Uterus (tissue), 4 donors: Measurements from ENCODE around the gene ZNF208. TPM values are rescaled to one million over a fixed set of nuclear protein-coding genes. Genes with fewer than 3 reads are reported as not detected.

Experiments
- DNase-seq, 2 donors: peaks; one replicate each; pipeline ENCODE4 v3.0.0-alpha.2; 2019 to 2020
- H3K27ac ChIP-seq, 2 donors: fragments of 200-600 bp; sonication (generic); 1 replicate in 1 of 2; 2 replicates in 1 of 2; pipeline ENCODE4 v1.5.1; 2016 to 2018
- H3K27me3 ChIP-seq, 2 donors: fragments of 200-600 bp; sonication (generic); one replicate each; pipeline ENCODE4 v1.5.1; 2018 to 2019; ENCODE audit warnings: control low read depth in 1 of 2
- H3K36me3 ChIP-seq, 2 donors: fragments of 200-600 bp; sonication (generic); one replicate each; pipeline ENCODE4 v1.5.1; 2019; ENCODE audit warnings: control low read depth in 1 of 2
- H3K4me1 ChIP-seq, 2 donors: fragments of 200-600 bp; sonication (generic); one replicate each; pipeline ENCODE4 v1.5.1; 2018 to 2019; ENCODE audit warnings: control low read depth in 1 of 2
- H3K4me3 ChIP-seq, 2 donors: fragments of 200-600 bp; sonication (generic); 1 replicate in 1 of 2; 2 replicates in 1 of 2; pipeline ENCODE4 v1.5.1; 2018 to 2019; ENCODE audit warnings: mild to moderate bottlenecking in 1 of 2
- H3K9me3 ChIP-seq, 2 donors: fragments of 200-600 bp; sonication (generic); one replicate each; pipeline ENCODE4 v1.5.1; 2019; ENCODE audit warnings: control low read depth in 1 of 2
- POLR2A ChIP-seq, 2 donors: fragments of 450-650 bp; IDR thresholded peaks; one replicate each; pipeline ENCODE4 v1.6.1; 2016; ENCODE audit warnings: antibody characterized with exemption in 2 of 2, mild to moderate bottlenecking in 1 of 2, moderate library complexity in 1 of 2
- intact Hi-C: fragments of 100-400 bp; cut with DNase I; formaldehyde crosslinking; loops from one replicate; pipeline ENCODE4 v1.15.1; 2023; ENCODE audit warnings: low total_unique reads
- total RNA-seq, 4 donors: library from RNA; depleted of rRNA in 3 of 4; stranded (reverse); fragments of >200 nt in 3 of 4; gene quantifications; one replicate each; pipeline versions ENCODE4 v1.1.0 to v1.2.4, GENCODE V29; 2014 to 2023
- TF ChIP-seq, protein P1 (sequence below), 4 experiments: fragments of 200-600 bp in 2 of 4; fragments of 450-650 bp in 2 of 4; sonication (generic) in 2 of 4; IDR thresholded peaks; one replicate each; pipeline ENCODE4 v1.5.1; 2016 to 2019; ENCODE audit warnings: antibody characterized with exemption in 4 of 4, mild to moderate bottlenecking in 2 of 4, moderate library complexity in 1 of 4
- donor health status: DM: yes; HTN: yes; CAD: no.

Gene ZNF208
- total RNA-seq, 4 donors from 2014 or later: 2.3 to 49.6 (median 13.4) TPM

DNA sequence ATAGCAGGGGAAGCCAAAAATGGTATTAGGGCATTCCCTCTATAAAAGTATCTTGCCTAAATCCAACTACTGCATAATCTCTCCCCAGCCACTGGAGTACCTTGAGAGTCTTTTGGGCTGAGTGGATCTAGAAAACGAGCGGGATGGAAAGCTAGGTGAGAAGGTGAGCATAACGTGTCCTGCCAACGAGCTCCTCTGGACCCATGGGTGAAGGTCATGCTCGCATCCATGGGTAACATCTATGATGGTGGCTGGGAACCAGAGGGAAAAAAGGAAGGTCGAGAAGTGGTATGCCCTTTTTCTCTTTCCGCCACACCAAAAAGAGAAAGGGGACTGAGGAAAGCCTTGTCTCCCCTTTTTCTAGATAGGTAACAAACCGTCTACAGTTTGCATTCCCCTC lies 63.0 kb downstream of the ZNF208 start:
- H3K4me1 ChIP-seq: no peaks in the 10 kb centered on the region
- no peak for DNase-seq
- intact Hi-C loops: no loop called here
- H3K9me3 ChIP-seq: peaks cover 0 to 45% of the 10 kb centered on the region in 2 donors
- no peak for TF ChIP-seq POLR2A (IDR thresholded peaks at IDR 0.05)
- TF ChIP-seq, protein P1, sequence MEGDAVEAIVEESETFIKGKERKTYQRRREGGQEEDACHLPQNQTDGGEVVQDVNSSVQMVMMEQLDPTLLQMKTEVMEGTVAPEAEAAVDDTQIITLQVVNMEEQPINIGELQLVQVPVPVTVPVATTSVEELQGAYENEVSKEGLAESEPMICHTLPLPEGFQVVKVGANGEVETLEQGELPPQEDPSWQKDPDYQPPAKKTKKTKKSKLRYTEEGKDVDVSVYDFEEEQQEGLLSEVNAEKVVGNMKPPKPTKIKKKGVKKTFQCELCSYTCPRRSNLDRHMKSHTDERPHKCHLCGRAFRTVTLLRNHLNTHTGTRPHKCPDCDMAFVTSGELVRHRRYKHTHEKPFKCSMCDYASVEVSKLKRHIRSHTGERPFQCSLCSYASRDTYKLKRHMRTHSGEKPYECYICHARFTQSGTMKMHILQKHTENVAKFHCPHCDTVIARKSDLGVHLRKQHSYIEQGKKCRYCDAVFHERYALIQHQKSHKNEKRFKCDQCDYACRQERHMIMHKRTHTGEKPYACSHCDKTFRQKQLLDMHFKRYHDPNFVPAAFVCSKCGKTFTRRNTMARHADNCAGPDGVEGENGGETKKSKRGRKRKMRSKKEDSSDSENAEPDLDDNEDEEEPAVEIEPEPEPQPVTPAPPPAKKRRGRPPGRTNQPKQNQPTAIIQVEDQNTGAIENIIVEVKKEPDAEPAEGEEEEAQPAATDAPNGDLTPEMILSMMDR (IDR thresholded peaks at IDR 0.05): no peak
- H3K27me3 ChIP-seq: no peaks in the 10 kb centered on the region
- no peak overlapping the region for H3K27ac ChIP-seq
- no peak overlapping the region for H3K4me3 ChIP-seq
- H3K36me3 ChIP-seq: no peaks in the 10 kb centered on the region

DNA sequence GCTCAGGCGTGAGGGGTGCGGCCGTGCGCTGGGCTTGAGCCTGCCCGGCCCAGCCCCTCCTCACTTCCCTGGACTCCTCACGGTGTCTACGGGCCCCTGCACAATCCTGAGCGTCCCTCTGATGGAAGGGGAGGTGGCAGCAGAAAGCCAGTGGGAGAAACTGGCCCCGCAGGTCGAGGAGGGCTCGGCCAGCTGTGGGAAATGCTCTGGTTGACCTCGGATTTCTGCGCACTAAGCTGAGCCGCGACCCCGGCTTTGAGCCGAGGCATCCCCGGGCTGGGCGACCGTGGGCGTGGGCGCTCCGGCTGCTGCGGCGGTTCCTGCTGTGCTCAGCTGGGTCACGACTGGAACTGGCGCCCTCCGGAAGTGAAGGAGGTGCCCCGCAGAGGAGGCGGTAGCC lies 70.1 kb downstream of the ZNF208 start:
- no peak for DNase-seq
- H3K27ac ChIP-seq: no peak overlapping the region
- no peaks in the 10 kb centered on the region for H3K4me1 ChIP-seq
- peaks cover 0 to 15% of the 10 kb centered on the region in 2 donors for H3K9me3 ChIP-seq
- intact Hi-C loops: no loop called here
- H3K27me3 ChIP-seq: no peaks in the 10 kb centered on the region
- no peaks in the 10 kb centered on the region for H3K36me3 ChIP-seq
- no peak for TF ChIP-seq POLR2A (IDR thresholded peaks at IDR 0.05)
- TF ChIP-seq, protein P1 (IDR thresholded peaks at IDR 0.05): no peak
- H3K4me3 ChIP-seq: no peak overlapping the region

DNA sequence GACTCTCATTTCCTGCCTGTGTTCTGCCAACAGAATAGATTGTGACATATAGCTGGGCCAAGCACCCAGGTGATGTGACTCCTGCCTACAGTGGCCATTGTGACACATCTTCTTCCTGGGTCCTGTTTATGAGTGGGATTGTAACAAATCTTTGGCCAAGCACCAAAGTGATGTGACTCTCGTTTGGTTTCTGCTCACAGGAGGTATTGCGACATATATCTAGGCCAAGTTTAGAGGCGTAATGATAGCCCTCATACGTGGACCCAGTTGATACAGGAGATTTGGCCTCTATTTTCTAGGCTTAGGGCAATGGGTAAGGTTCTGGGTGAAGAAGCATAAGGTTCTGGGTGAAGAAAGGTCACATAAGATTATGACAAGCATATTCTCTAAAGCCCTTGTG lies 76.2 kb downstream of the ZNF208 start:
- no peak overlapping the region for H3K4me3 ChIP-seq
- H3K36me3 ChIP-seq: no peaks in the 10 kb centered on the region
- H3K27ac ChIP-seq: no peak overlapping the region
- no peaks in the 10 kb centered on the region for H3K4me1 ChIP-seq
- intact Hi-C loops: no loop called here
- H3K27me3 ChIP-seq: no peaks in the 10 kb centered on the region
- peaks cover 0 to 9% of the 10 kb centered on the region in 2 donors for H3K9me3 ChIP-seq
- no peak for TF ChIP-seq POLR2A (IDR thresholded peaks at IDR 0.05)
- TF ChIP-seq, protein P1 (IDR thresholded peaks at IDR 0.05): no peak
- no peak for DNase-seq

DNA sequence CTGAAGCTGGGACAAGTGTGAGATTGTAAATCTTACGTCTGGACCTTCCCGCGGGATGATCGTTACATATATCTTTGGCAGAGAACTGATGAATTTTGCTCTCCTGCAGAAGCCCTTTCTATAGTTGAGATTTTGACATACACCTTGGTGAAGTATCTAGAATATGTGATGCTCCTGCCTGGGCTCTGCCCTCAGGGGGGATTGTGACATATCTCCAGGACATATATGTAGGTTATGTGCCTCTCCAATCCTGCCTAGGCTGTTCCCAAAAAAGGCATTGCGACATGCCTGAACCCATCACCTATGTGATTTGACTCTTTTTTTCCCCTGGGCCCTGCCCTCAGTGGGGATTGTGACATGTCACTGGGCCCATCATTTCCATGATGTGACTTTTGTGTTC lies 76.6 kb downstream of the ZNF208 start:
- Histone ChIP-seq H3K4me1 (no peaks in the 10 kb centered on the region), H3K4me3 (no peak overlapping the region), H3K36me3 (no peaks in the 10 kb centered on the region), H3K9me3 (peaks cover 0 to 9% of the 10 kb centered on the region in 2 donors), H3K27ac (no peak overlapping the region), H3K27me3 (no peaks in the 10 kb centered on the region)
- intact Hi-C loops: no loop called here
- DNase-seq: no peak
- TF ChIP-seq, protein P1 (IDR thresholded peaks at IDR 0.05): no peak
- no peak for TF ChIP-seq POLR2A (IDR thresholded peaks at IDR 0.05)

DNA sequence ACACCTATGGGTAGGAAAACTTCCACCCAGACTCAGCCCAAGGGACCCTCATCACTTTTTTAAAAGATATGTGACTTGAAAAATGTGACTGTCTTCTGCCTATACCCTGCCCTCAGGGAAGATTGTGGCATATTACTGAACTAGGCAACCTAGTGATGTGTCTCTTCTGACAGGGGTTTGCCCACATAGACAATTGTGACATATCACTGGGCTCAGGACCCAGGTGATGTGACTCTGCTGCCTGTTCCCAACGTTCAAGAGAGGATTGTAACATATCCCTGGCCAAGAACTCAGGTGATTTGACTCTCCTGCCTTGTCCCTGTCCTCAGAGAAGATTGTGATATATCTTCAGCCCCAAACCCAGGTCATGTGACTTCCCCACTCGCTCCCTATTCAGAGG lies 88.5 kb downstream of the ZNF208 start:
- no peaks in the 10 kb centered on the region for H3K36me3 ChIP-seq
- intact Hi-C loops: no loop called here
- no peak overlapping the region for H3K27ac ChIP-seq
- no peaks in the 10 kb centered on the region for H3K4me1 ChIP-seq
- H3K27me3 ChIP-seq: no peaks in the 10 kb centered on the region
- no peak for DNase-seq
- H3K9me3 ChIP-seq: no peaks in the 10 kb centered on the region
- no peak for TF ChIP-seq POLR2A (IDR thresholded peaks at IDR 0.05)
- TF ChIP-seq, protein P1 (IDR thresholded peaks at IDR 0.05): no peak
- no peak overlapping the region for H3K4me3 ChIP-seq
